HCEC 1CT (cell line): ENCODE results near the gene PCDHGB2.
"Not testable (repeated sequence)": the region's sequence is repeated elsewhere in the genome, so short reads cannot be mapped to it uniquely, and the experiment has no call there.

Experiments
- DNase-seq: peaks from one replicate; pipeline ENCODE4 v3.0.0-alpha.2; 2017

PCDHGB2 gene

DNA sequence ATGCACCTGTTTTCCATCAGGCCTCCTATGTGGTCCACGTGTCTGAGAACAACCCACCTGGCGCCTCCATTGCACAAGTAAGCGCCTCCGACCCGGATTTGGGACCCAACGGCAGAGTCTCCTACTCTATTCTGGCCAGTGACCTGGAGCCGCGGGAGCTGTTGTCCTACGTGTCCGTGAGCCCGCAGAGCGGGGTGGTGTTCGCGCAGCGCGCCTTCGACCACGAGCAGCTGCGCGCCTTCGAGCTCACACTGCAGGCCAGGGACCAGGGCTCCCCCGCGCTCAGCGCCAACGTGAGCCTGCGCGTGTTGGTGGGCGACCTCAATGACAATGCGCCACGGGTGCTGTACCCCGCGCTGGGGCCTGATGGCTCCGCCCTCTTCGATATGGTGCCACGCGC, 8.2 kb upstream of the PCDHGB2 start:
- no peak for DNase-seq

DNA sequence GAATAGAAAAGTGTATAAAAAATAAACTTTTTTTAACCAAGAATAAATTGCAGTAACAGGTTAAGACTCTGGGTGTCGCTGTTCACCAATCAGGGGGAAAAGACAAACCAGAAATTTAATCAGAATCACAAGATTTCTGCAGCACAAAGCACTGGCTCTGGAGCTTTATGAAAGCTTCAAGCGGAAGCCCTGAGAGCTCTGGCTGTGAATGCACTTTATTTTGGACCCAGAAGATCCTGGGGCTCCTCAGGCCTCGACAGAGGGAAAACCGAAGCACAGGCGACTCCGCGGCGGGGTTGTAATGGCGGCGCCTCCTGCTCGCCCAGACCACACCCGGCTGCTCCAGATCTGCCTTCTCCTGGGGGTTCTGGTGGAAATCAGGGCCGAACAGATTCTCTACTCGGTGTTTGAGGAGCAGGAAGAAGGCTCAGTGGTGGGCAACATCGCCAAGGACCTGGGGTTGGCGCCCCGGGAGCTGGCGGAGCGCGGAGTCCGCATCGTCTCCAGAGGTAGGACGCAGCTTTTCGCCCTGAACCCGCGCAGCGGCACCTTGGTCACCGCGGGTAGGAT, 4.8 kb upstream of the PCDHGB2 start, which contains the start of gene PCDHGA4:
Gene PCDHGA4 (plus strand): TSS at position 122 of the 570 bp plus-strand sequence. CDS start 87 bp downstream, at position 209.
- no peak for DNase-seq

DNA sequence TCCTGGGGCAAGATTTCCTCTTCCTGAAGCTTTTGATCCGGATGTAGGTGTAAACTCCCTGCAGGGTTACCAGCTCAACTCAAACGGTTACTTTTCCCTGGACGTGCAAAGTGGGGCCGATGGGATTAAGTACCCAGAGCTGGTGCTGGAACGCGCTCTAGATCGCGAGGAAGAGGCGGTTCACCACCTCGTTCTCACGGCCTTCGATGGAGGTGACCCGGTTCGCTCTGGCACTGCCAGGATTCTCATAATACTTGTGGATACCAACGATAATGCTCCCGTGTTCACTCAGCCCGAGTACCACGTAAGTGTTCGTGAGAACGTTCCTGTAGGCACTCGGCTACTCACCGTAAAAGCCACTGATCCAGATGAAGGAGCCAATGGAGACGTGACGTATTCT, 4.2 kb upstream of the PCDHGB2 start:
- DNase-seq = no peak

DNA sequence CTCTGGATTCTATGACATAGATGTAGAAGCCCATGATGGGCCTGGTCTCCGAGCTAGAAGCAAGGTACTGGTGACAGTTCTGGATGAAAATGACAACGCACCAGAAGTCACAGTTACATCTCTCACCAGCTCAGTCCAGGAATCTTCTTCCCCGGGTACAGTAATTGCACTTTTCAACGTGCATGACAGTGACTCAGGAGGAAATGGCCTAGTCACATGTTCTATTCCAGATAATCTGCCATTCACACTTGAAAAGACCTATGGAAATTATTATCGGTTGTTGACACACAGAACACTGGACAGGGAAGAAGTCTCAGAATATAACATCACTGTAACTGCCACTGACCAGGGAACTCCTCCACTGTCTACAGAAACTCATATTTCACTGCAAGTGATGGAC, 3.7 kb upstream of the PCDHGB2 start:
- DNase-seq = no peak

DNA sequence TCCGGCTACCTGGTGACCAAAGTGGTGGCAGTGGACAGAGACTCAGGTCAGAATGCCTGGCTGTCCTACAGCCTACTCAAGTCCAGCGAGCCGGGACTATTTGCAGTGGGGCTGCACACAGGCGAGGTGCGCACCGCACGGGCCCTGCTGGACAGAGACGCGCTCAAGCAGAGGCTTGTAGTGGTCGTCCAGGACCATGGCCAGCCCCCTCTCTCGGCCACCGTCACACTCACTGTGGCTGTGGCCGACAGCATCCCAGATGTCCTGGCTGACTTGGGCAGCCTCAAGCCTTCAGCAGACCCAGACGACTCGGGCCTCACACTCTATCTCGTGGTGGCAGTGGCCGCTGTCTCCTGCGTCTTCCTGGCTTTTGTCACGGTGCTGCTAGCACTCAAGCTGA, 2.8 kb upstream of the PCDHGB2 start:
- no peak for DNase-seq

DNA sequence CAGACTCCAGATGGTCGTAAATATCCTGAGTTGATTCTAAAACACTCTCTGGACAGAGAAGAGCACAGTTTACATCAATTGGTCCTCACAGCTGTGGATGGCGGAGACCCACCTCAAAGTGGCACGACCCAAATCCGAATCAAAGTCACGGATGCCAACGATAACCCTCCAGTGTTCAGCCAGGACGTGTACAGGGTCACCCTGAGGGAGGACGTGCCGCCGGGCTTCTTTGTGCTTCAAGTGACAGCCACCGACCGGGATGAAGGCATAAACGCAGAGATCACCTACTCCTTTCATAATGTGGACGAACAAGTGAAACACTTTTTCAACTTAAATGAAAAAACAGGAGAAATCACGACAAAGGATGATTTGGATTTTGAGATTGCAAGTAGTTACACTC, 891 bp downstream of the PCDHGB2 start:
- DNase-seq = no peak

DNA sequence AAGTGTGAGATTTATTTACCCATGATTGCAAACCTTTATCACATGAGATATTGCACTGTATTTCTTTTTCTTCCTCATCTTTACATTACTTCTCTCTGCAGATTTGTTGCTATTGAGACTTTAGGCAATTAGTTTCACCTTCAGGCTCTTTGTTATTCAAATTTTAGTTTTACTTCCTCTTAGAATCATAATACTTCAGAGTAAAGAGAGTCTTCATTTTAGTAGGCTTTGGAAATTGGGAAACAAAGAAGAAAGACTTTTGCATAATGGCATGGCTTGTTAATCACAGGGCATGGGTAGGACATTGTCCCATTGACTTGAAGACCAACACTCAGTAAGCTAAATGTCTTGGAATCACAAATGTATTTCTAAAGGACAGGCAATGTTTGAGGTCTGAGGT, 2.9 kb downstream of the PCDHGB2 start:
- no peak for DNase-seq

DNA sequence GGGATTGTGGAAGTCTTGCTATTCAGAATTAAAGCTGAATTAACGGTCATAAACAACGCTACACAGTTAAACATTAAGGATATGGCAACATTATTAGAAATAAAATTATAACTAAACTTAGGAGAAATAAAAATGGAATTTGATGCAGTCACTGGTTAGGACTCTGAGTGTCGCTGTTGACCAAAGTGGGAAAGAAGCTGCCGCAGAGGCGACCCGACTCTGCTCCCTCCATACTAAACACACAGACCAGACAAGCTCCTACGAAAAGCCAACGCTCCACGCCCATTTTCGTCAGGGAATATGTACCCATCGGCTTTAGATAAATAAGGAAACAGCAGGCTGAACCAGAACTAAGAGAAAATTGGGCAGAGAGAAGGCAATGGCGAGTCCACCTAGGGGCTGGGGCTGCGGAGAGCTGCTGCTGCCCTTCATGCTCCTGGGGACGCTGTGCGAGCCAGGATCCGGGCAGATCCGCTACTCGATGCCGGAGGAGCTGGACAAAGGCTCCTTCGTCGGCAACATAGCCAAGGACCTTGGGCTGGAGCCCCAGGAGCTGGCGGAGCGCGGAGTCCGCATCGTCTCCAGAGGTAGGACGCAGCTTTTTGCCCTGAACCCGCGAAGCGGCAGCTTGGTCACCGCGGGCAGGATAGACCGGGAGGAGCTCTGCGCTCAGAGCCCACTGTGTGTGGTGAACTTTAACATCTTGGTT, 4.3 kb downstream of the PCDHGB2 start, which contains the start of gene PCDHGA5:
Gene PCDHGA5 (plus strand): TSS at position 211 of the 709 bp plus-strand sequence. CDS start 169 bp downstream, at position 380.
- DNase-seq = no peak

DNA sequence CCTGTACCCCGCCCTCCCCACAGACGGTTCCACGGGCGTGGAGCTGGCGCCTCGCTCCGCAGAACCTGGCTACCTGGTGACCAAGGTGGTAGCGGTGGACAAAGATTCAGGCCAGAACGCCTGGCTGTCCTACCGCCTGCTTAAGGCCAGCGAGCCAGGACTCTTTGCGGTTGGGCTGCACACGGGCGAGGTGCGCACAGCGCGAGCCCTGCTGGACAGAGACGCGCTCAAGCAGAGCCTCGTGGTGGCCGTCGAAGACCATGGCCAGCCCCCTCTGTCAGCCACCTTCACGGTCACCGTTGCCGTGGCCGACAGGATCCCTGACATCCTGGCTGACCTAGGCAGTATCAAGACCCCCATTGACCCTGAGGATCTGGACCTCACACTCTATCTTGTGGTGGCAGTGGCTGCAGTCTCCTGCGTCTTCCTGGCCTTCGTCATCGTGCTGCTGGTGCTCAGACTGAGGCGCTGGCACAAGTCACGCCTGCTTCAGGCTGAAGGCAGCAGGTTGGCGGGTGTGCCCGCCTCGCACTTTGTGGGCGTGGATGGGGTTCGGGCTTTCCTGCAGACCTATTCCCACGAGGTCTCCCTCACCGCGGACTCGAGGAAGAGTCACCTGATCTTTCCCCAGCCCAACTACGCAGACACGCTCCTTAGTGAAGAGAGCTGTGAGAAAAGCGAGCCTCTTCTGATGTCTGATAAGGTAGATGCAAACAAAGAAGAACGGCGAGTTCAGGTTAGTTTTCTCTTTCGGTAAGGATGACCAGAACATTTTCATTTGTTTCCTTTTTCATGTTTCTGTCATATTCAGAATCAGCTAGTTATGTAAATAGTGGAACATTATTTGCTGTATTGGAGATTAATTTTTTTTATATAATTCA, 6.5 kb downstream of the PCDHGB2 start:
- DNase-seq = no peak

DNA sequence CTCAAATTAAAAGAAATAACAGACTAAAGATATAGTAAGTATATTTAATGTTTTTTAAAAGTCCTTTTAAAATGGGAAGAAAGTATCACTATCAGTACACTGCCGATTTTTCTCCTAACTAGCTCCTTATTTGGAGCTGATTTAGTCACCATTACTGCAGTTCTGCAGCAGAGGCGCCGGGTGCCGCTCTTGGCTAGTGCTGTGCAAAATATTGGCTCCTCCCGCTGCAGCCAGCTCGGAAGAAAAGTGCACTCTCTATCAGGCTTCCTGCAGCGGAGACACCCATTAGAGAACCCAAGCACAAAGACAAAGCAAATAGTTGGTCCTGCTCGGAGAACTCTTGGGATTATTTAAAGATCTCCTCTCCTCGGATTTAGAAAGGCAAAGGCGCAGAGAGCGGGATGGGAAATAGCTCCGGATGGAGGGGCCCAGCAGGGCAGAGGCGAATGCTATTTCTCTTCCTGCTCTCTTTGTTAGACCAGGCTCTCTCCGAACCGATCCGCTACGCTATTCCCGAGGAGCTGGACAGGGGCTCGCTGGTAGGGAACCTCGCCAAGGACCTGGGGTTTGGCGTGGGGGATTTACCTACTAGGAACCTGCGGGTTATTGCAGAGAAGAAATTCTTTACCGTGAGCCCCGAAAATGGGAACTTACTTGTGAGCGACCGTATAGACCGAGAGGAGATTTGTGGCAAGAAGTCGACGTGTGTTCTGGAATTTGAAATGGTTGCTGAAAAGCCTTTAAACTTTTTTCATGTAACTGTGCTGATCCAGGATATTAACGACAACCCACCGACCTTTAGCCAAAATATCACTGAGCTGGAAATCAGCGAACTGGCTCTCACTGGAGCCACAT, 10.4 kb downstream of the PCDHGB2 start, which contains the start of gene PCDHGB3:
Gene PCDHGB3 (plus strand): TSS at position 249 of the 855 bp plus-strand sequence. CDS start 153 bp downstream, at position 402.
- peak; percentile 77 for DNase-seq

DNA sequence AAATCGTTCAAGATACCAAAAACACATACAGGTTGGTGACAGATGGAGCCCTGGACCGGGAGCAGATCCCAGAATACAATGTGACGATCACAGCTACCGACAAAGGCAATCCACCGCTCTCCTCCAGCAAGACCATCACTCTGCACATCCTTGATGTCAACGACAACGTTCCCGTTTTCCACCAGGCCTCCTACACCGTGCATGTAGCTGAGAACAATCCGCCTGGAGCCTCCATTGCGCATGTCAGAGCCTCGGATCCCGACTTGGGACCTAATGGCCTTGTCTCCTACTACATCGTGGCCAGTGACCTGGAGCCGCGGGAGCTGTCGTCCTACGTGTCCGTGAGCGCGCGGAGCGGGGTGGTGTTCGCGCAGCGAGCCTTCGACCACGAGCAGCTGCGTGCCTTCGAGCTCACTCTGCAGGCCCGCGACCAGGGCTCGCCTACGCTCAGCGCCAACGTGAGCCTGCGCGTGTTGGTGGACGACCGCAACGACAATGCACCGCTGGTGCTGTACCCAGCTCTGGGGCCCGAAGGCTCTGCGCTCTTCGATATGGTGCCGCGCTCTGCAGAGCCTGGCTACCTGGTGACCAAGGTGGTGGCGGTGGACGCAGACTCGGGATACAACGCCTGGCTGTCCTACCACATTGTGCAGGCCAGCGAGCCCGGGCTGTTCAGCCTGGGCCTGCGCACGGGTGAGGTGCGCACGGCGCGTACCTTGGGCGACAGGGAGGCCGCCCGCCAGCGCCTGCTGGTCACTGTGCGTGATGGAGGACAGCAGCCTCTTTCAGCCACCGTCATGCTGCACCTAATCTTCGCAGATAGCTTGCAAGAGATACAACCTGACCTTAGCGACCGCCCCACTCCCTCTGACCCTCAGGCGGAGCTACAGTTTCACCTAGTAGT, 12.0 kb downstream of the PCDHGB2 start:
- DNase-seq = no peak

DNA sequence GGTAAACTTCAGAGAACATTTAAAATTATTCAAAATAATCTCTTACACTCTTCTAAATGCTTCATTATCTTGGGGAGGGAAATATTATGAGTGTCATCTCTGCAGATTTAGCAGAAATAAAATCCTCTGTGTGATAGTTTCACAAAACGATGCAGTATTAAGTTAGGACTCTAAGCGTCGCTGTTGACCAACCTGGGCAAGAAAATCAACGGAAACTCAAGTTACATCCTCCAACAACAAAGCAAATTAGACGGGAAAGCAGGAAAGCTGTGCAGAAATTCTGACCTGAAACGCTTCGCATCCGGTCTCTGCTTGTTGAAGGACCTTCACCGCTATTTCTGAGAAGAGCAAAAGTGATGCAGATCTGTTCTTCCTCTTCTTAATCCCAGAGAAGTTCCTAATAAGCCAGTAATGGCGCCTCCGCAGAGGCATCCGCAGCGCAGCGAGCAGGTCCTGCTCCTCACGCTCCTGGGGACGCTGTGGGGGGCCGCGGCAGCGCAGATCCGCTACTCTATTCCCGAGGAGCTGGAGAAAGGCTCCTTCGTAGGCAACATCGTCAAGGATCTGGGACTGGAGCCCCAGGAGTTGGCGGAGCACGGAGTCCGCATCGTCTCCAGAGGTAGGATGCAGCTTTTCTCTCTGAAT, 14.0 kb downstream of the PCDHGB2 start, which contains the start of gene PCDHGA6:
Gene PCDHGA6 (plus strand): TSS at position 219 of the 645 bp plus-strand sequence. CDS start 193 bp downstream, at position 412.
- DNase-seq = peak; percentile 32

DNA sequence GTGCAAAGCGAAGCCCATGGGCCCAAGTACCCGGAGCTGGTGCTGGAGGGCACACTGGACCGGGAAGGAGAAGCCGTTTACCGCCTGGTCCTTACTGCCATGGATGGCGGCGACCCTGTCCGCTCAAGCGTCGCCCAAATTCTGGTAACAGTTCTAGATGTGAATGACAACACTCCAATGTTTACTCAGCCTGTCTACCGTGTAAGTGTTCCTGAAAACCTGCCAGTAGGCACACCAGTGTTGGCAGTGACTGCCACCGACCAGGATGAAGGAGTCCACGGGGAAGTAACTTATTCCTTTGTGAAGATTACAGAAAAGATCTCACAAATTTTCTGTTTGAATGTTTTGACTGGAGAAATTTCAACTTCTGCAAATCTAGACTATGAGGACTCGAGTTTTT, 14.8 kb downstream of the PCDHGB2 start:
- DNase-seq = no peak

DNA sequence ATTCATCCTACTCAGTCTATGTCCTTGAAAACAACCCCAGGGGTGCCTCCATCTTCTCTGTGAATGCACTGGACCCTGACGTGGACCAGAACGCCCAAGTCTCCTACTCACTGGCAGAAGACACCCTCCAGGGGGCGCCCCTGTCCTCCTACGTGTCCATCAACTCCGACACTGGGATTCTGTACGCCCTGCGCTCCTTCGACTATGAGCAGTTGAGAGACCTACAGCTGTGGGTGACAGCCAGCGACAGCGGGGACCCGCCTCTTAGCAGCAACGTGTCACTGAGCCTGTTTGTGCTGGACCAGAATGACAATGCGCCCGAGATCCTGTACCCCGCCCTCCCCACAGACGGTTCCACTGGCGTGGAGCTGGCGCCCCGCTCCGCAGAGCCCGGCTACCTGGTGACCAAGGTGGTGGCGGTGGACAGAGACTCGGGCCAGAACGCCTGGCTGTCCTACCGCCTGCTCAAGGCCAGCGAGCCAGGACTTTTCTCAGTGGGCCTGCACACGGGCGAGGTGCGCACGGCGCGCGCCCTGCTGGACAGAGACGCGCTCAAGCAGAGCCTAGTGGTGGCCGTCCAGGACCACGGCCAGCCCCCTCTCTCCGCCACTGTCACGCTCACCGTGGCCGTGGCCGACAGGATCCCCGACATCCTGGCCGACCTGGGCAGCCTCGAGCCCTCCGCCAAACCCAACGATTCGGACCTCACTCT, 15.8 kb downstream of the PCDHGB2 start:
- not testable (repeated sequence) for DNase-seq

DNA sequence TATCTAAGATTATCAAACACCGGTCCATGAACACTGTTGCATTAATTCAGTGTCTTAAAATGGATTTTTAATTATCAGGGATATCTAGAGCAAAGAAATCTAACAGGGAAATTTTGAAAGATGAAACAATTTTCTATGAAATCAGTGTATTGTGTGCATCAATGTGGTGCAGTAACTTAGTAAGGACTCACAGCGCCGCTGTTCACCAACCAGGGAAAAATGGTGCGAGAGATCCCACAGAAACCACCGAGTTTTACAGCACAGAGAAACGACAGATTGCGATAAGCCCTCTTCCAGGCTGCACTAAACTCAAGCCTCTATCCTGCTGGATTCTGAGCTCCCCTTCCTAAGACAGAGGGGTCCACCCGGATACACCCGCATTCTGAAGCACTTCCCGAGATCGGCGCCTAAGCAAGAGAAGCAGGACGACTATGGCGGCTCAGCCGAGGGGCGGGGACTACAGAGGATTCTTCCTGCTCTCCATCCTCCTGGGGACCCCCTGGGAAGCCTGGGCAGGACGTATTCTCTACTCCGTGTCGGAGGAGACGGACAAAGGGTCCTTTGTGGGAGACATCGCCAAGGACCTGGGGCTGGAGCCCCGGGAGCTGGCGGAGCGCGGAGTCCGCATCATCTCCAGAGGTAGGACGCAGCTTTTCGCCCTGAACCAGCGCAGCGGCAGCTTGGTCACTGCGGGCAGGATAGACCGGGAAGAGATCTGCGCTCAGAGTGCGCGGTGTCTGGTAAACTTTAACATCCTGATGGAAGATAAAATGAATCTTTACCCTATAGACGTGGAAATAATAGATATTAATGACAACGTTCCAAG, 22.9 kb downstream of the PCDHGB2 start, which contains the start of gene PCDHGA7:
Gene PCDHGA7 (plus strand): TSS at position 274 of the 826 bp plus-strand sequence. CDS start 158 bp downstream, at position 432.
- peak; percentile 63 for DNase-seq

DNA sequence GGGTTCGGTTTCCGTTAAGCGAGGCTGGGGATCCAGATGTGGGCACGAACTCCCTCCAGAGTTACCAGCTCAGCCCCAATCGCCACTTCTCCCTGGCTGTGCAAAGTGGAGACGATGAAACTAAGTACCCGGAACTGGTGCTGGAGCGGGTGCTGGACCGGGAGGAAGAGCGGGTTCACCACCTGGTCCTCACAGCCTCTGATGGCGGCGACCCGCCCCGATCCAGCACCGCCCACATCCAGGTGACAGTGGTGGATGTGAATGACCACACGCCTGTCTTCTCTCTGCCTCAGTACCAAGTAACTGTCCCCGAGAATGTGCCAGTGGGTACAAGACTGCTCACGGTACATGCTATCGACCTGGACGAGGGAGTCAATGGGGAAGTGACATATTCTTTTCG, 23.6 kb downstream of the PCDHGB2 start:
- DNase-seq = no peak

DNA sequence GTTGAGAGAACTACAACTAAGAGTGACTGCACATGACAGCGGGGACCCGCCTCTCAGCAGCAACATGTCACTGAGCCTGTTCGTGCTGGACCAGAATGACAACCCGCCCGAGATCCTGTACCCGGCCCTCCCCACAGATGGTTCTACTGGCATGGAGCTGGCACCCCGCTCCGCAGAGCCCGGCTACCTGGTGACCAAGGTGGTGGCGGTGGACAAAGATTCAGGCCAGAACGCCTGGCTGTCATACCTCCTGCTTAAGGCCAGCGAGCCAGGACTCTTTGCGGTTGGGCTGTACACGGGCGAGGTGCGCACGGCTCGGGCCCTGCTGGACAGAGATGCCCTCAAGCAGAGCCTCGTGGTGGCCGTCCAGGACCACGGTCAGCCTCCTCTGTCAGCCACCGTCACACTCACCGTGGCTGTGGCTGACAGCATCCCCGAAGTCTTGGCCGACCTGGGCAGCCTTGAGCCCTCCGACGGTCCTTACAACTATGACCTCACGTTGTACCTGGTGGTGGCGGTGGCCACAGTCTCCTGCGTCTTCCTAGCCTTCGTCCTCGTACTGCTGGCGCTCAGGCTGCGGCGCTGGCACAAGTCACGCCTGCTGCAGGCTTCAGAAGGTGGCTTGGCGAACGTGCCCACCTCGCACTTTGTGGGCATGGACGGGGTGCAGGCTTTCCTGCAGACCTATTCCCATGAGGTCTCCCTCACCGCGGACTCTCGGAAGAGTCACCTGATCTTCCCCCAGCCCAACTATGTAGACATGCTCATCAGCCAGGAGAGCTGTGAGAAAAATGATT, 24.9 kb downstream of the PCDHGB2 start:
- DNase-seq = no peak
